H54 (cell line): ENCODE measurements around the gene PTPRCAP.

Experiments used
- DNase-seq: peaks from one replicate; pipeline ENCODE4 v3.0.0; 2011; ENCODE audit warnings: low spot score, mixed read lengths; ENCODE audit not compliant: insufficient read length
- FAIRE-seq: peaks from 3 replicates; lab custom pipeline; 2011; peaks lifted over from hg19 to GRCh38; lab: Jason Lieb, UNC
- POLR2A ChIP-seq: IDR thresholded peaks from 2 replicates; pipeline ENCODE4 v1.6.1; 2011; ENCODE audit warnings: low read depth, mild to moderate bottlenecking, low read length

The PTPRCAP gene

DNA sequence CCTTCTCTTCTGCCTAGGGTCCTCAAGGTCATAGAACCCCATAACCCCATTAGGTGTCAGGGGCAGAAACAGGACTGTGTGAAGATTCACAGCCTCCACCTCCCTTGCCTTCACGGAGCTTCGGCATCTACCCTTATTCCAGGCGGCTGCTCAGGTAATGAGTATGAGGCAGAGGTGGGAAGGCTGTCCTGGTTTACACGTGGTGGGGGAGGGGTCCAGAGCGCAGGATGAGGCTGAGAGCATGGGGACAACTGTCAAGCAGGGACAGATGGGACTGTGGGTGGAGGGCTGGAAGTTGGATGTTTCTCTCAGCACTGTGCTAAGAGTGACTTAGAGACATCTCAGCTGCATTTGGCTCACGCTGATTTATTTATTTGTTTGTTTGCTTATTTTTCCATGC is 50.0 kb downstream of the PTPRCAP start:
- DNase-seq (no peak), FAIRE-seq (no peak)
- no peak for TF ChIP-seq POLR2A

DNA sequence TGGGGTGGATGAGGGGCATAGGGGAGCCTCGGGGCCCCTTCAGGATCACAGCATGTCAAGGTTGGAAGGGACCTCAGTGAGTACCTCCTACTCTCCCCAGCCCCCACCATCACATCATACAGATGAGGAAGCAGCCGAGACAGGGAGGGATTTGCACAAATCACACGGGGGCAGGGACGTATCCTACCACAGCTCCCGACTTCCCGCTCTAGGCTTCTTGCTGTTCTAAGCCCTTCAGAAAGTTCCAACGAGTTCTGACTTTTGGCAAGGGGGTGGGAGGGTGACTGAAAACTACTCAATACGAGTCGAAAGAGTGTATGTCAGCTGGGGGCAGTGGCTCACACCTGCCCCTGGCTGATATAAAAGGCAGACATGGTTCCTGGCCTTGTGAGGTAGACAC is 50.4 kb downstream of the PTPRCAP start:
- DNase-seq (no peak), FAIRE-seq (no peak)

More for the DNA sequence above, 50.4 kb downstream of the PTPRCAP start:
- no peak for TF ChIP-seq POLR2A
